GM19351 (cell line): ENCODE measurements around the gene HSPA12A.

Source experiments
- ATAC-seq: cut with Tn5 transposase; IDR thresholded peaks from one replicate; pipeline ENCODE4 v1.9.1; 2021; ENCODE audit warnings: mild to moderate bottlenecking, moderate library complexity; ENCODE audit not compliant: unreplicated experiment

HSPA12A gene

GRCh38 chr10:116744163-116744753 lies 1.9 kb upstream of the HSPA12A start:
- no peak for ATAC-seq

GRCh38 chr10:116743266-116744064 lies 1.1 kb upstream of the HSPA12A start:
- ATAC-seq, result no peak

- ATAC-seq, result peak; percentile 3
Measured at GRCh38 chr10:116741391-116742351, 695 bp downstream of the HSPA12A start.

DNA sequence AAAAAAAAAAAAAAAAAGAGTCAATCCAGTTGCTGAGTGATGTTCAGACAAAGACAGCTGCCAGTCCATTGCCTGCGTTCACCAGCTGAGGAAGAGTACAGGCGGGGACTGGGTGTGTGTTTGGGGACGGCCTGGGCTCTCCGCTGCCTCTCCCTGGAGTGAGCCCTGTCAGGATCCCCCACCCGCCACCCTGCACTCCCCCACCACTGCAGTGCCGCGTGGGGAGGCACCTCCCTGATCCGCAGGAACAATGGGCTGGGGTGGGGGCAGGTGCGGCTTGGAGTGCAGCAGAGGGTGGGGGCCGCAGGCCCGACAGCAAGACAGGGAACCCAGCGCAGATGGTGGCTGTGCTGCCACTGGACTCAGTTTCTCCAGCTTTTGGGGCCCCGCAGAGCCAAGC lies 1.4 kb downstream of the HSPA12A start:
- no peak for ATAC-seq

DNA sequence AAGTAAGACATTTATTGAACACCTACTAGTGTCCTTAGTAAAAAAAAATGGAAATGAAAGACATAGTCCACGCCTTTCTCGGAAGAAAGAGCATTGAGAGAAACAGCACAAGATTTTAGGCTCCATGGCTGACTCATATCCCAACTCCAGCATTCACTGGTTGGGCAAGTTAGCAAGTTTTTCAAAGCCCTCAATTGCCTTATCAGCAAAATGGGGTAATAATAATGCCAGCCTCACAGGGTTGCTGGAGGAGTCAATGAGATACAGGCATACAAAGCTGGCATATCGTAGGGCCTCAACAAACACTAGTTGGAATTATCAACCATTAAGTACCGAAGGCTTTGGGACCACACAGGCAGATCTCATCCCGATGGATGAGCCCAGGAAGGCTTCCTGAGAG lies 4.0 kb downstream of the HSPA12A start:
- no peak for ATAC-seq

GRCh38 chr10:116737627-116738327 lies 4.6 kb downstream of the HSPA12A start:
- no peak for ATAC-seq

DNA sequence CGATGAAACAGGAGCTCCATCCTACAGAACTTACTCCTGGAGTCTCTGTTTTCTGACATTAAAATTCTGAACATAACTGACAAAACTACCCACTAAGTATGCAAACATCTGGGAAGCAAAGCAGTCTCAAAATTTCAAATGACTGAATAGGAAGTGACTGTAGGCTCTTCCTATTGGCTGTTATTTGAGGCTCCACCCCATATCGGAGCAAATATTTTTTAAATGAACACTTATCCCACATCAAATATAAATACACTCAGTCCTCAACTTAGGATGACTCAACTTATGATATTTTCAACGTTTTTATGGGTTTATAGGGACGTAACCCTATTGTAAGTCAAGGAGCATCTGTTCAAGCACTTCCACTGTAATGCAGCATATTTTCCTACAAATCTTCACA lies 8.8 kb downstream of the HSPA12A start:
- no peak for ATAC-seq

GRCh38 chr10:116732573-116732972 lies 9.8 kb downstream of the HSPA12A start:
- ATAC-seq, result no peak

DNA sequence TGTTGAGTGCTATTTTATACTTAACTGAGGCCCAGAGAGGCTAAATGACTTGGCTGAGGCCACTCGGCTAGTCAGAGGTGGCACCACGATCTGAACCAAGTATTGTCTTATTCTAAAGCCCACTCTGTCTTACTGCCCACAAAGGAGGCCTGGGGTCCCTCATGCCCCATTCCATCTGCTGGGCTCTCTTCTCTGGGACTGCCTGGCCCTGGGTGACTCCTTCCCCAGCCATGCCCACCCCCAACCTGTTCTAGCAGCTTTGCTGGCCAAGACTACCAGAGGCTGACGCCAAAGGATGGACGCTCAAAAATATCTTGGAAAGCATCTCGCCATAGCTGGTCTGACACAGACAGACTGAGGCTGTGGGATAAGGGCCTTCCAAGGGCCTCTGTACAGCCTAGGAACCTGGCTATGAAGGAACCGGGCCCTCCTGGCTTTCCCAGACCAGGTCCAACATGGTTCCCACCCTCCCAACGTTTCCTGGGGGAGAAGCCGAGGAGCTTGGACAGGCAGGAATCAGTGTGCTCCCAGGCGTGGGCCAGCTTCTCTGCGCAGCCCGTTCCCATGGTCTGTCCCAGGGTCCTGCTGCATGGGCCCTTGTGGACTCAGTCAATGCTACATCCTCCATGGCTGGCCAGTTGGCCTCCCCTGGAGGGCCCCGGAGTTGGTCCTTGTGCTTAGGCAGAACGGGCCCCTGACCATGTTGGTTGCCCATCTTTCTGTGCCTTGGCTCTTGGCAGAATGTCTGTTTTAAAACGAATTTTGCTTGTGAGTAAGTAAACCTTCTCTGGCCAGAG lies 11.7 kb downstream of the HSPA12A start:
- no peak for ATAC-seq

DNA sequence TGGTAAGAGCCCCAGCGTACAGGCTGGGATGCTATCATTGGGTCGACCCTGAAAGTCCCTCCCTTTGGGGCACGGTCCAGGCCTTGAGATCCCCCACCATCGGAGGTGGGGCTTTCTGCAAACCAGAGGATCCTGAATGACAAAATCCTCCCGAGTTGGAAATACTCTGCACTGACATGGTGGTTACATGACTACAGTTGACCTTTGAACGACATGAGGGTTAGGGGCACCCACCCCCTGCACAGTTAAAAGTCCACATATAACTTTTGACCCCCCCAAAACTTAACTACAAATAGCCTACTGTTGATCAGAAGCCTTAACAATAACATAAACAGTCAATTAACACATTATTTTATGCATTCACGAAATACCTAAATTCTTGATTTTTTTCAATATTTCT lies 13.1 kb downstream of the HSPA12A start:
- no peak for ATAC-seq

GRCh38 chr10:116728526-116729096 lies 13.8 kb downstream of the HSPA12A start:
- no peak for ATAC-seq

GRCh38 chr10:116723428-116724281 lies 18.7 kb downstream of the HSPA12A start:
- peak; percentile 48 for ATAC-seq

DNA sequence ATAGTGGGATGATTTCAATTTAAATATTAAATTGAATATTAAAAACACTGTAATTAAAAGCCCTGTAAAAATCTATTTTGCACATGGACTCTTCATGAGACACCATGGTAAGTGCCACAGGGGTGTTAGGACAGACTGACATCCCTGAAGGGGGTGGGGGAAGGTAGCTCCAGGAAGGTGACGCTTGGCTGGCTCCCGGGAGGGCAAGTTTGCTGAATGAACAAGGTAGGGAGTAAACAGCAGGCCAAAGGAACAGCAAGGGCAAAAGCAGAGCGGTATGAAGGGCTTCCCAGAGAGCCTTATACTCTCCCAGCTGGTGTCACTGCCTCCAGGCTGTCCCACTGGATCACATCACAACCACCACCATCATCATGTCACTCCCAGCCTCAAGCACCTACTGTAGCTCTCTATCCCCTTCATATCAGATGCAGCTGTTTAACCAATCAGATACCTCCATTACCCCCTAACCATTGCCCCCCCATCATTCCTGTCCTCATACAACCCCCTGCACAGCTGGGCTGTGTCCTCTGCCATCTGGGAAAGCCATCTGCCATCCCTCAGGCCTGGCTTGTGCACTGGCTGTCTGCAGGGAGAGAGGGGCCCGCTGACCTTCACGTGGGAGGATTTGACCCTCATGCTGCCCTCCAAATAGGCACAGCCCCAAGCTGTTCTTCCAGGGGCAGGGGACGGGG lies 19.5 kb downstream of the HSPA12A start:
- no peak for ATAC-seq

DNA sequence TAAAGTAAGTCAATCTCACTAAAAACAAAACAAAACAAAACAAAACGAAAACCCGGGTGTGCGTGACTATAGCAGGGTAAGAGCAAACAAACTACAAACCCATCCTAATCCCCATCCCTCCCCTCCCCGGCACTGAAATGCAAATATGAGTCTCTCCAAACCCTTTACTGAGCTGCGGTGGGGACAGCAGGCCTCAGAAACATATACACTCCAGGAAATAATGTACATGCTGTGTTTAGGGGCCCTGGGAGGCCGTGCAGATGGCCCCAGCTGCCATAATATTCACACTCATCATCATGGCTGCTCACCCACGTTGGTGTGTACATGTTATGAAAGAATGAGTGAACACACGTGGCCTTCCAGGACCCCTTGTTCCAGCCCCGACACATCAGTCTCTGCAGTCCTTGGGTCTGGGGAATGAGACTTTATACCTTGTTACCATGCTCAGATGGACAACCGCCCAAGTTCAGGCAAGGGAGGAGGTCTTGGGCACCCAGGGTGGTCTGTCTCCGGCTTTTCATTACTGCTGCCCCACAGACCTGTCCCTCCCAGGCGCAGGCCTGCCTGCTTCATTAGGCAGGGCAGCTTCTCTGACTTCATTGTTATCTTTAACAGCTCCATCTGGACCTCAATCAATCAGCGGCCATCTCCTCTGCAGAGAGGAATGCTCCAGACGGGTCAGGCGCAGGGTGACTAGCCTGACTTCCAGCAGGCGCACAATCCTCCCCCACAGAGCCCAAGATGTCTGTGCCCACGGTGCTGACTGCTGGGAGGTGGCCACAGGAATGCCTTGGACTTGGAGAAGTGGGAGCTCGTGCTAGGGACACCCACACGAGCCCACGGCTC lies 20.6 kb downstream of the HSPA12A start:
- no peak for ATAC-seq

DNA sequence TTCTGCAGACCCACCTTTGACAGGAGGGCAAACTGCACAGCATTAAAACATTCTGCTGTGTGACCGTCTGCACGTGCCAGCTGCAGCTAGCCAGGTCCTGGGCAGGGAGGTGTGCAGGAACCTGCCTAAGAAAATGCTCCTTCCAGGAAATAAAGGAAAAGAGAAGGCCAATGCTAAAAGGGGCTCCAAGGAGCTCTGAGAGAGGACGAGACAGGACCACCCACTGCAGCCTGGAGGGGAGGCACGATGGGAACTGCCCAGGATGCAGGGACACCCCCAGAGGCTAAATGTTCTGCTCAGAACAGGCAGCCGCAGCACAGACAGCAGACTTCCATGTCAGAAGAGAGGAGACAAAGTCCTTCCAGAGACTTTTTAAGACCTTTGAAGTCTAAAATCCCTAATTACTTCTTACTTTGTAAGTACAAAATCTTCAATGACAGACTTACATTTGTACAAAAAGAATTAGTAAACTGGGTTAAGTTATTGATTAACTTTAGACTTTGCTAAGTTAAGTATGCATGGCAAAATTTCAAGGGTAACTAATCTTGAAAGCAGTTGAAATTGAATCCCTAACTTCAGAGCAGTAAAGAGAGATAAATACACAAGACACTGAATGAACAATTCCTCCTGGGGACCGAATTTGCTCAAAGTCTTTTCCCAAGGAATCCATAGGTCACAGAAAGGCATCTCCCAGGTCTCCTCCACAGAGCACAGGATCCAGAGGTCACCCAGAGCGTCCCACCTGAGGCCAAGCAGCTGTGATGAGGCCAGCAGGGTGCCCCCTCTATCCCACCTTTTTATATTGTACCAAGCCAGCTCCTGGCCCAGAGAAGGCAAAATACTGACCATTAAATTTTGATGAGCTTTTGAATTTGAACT lies 21.5 kb downstream of the HSPA12A start:
- ATAC-seq, result no peak

DNA sequence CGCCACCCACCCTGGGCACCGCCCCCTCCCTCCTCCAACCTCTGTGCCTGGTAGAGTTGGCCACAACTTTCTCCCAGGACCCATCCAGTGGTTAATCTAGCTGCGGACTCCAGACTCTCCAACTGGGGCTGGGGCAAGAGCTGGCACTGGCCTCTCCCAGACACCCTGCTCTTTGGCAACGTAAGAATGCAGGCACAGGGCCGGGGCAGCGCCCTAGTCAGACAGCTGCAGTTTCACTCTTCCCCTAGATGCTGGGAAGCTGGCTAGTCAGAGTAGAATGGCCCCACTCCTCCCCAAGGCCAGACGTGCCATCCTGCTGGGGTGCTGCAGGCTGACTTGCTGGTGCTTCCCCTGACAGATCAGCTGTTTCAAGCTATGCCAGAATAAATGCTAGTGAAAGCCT lies 22.1 kb downstream of the HSPA12A start:
- no peak for ATAC-seq
